ENCODE results near the gene CDCP2.
"Not testable (repeated sequence)": the region's sequence is repeated elsewhere in the genome, so short reads cannot be mapped to it uniquely, and the experiment has no call there.

Gene CDCP2

DNA sequence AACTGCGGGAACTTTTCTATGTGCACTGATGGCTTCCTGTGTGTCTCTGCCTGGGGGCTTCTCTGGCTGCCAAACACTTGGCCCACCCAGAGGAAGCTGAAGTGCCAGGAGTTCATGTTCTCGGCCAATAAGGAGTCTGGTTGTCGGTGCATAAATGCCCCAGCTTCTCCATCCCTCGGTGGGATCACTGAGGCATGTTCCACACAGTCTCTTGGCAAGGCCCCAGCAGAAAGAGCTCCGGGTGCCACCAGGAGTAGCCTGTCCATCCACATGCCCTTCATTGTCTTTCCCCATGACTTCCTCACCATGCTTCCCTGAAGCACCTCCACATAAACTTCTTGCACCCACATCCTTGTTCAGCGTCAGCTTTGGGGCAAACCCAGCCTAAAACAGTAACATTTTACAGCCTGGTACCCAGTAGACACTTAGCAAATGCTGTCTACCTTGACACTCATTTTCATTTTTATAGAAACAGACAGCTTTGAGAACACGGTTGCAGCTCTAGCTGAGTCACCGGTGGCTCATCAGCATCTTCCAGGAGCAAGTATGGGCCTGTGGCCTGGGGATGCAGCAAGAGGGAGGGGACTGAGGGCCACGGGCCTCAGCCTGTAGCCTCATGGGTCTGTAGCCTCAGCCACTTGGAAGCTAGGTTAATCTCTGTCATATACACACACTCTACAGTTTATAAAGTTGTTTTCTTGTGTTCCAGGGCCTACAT is 14.8 kb upstream of the CDCP2 start:
- DNase-seq: no peak

DNA sequence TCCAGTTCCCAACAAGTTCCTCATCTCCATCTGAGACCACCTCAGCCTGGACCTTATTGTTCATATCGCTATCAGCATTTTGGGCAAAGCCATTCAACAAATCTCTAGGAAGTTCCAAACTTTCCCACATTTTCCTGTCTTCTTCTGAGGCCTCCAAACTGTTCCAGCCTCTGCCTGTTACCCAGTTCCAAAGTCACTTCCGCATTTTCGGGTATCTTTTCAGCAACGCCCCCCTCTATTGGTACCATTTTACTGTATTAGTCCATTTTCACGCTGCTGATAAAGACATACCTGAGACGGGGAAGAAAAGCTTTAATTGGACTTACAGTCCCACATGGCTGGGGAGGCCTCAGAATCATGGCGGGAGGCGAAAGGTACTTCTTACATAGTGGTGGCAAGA is 13.6 kb upstream of the CDCP2 start:
- not testable (repeated sequence) for DNase-seq

DNA sequence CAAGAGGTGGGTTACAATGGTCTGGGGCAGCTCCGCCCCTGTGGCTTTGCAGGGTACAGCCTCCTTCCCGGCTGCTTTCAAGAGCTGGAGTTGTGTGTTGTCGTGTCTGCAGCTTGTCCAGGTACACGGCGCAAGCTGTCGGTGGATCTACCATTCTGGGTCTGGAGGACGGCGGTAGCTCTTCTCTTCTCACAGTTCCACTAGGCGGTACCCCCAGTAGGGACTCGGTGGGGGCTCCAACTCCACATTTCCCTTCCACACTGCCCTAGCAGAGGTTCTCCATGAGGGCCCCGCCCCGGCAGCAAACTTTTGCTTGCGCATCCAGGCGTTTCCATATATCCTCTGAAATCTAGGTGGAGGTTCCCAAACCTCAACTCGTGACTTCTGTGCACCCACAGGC is 12.3 kb upstream of the CDCP2 start:
- no peak for DNase-seq

DNA sequence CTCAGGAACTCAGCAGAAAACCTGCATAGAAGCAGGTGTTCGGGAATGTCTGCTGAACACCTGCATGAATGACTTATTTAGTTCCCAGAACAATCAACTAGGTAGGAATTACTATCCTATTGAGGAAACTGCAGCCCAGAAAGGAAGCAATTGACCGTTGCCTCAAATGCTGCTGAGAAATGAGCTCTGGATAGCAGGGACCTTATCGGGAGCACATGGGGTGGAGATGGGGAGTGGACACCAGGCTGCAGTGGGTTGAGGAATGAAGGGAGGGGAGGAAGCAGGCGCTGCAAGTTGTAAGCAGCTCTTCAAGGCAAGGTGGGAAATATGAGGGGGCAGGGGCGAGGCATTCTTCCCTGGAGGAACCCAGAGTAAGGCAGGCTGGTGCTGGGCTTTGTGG is 10.8 kb upstream of the CDCP2 start:
- no peak for DNase-seq

DNA sequence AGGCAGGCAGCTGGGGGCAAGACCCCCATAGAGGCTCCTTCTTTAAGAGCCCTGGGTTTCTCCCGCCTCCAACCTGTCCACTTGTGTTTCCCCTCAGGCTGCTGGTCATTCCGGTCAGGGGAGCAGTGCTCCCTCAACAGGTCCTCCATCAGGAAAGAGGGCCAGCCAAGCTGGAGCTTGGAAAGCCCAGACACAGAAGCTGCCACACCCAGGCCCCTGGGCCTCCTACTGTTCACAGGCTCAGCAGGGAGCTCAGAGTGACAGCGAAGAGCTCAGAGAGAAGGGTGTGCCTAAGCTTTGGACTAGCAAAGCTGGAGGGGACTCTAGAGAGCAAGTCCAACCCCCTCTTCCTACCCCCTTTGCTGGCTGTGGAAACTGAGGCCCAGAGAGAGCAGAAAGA is 10.3 kb upstream of the CDCP2 start:
- DNase-seq: no peak

DNA sequence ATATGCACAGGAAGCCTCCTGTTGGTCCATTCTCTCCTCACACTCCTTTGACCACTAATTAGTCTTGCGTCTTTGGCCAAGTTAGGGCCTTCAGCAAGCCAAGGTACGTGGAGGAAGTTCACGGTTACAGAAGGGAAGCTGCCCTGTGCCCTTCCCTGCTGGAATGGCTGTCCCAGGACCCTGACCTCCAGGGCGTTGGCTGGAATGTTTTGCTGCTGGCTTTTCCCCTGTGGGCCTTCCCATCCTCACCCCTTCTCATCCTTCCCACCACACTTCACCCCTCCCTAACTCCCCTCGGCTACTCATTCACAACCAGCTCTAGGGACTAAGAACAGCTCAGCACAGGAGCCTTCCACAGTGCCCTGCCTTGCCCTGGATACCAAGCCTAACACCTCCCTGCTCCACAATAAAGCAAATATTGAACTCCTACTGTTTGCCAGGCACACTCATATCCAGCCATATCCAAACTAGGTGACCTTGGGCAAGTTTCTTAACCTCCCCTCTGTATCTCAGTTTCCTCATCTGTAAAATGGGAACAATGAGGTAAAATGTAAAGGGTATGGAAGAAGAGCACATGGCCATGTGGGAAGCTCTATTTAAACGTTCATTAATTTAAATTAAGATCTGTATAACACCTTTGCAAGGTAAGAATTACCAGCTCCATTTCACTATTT is 8.8 kb upstream of the CDCP2 start:
- no peak for DNase-seq

DNA sequence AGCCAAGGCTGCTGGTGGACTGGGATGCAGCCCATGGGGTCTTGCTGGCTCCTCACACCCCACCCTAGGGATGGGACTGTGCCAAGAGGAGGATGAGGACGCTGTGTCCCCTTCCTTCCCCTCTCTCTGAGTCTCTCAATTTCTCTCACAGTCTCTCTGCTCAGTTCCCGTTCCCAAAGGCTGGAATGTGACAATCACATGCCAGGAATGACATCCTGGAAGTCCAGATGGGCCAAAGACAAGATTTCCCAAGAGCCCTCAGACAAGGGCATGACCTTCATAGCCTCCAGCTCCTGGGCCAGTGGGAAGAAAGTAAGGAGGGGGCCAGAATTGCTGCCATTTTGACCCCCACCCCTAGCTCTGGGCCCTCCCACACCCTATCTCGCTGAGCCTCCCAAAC is 7.6 kb upstream of the CDCP2 start:
- DNase-seq: no peak

DNA sequence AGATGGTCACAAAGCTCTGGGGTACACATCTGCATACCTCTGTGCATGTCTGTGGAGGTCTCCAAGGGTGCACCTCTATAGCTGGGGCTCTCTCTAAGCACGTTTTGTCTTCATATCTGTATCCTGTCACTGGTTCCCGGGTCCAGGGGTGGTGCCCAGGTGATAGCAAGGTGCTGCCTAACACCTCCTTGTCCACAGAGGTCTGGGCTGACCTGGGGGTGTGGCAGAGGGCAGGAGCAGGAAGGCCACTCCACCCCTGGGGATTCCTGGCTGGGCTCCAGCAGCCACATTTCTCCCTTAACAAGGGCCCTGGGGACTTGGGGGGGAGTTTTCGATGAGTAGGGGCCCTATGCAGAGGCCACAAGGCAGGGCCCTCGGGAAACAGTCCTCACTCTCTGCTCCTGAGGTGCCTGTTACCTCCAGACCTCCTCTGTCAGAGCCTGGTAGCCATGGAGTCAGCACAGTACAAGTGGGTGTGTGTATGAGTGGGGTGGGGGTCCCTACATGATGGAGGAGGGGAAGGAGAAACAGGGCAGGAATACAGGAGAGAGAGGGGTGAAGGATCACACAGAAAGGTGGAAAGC is 7.0 kb upstream of the CDCP2 start:
- DNase-seq: no peak

DNA sequence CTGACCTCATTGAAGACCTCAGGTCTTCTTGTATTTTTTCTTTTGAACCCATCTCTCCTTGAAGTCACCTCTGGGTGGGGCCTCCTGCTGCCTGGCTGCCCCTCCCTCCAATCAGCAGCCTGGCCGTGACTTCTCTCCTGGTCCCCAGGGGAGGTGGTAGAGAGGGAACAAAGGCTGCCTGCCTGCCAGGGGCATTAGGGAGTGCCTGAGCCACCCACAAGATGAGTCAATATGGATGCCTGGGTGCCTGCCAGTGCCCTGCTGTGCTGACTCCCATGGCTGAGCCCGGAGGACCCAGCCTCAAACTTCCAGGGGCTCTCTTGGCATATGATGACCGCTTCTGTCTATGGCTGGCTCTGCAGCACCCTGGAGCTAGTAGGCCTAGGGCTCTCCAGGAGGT is 5.3 kb upstream of the CDCP2 start:
- no peak for DNase-seq

DNA sequence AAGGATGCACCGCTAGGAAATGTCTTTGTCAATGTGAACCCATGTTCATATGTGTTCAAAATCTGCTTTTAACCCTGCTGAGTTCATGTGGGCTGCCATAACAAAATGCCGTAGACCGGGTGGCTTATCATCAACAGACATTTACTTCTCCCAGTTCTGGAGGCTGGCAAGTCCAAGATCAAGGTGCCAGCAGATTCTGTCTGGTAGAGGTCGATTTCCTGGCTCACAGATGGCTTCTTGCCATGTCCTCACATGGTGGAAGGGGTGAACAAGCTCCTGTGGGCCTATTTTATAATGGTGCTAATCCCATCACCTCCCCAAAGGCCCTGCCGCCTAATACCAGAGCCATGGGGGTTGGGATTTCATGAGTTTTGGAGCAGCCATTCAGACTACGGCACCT is 4.6 kb upstream of the CDCP2 start:
- DNase-seq: no peak

DNA sequence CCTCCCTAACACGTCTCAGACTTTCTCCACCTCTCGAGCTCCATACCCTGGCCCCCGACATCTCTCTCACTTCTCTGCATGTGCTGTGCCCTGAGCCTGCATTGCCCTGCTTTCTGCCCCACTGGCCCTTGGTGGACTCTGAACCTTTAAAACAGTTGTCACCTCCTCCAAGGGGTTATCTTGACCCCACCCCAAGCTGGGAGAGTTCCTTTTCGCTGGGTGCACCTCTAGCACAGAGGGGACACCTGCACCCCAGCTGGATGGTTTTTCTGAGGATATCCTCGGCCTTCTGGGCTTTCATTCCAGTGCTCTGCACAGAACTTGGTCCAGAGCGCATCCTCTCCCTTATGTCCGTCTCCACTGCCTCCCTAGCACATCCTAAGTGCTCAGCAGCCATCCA is 4.2 kb upstream of the CDCP2 start:
- no peak for DNase-seq

DNA sequence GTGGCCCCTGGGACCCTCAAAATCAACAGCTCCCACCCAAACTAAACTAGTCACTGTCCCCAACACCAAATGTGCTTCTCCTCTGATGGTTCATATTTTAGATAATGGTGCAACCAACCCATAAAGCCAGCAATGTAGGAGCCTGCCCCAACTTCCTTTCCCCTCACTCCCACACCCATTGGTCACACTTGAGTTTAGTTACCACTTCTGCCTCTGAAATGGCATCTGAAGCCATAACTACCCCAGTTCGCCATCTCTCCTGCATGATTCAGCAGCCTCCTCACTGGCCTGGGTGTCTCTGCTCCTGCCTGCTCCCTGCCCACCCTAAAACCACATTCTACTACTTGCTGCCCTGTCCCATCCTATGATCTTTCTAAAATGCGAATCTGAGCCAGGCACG is 3.4 kb upstream of the CDCP2 start:
- no peak for DNase-seq

DNA sequence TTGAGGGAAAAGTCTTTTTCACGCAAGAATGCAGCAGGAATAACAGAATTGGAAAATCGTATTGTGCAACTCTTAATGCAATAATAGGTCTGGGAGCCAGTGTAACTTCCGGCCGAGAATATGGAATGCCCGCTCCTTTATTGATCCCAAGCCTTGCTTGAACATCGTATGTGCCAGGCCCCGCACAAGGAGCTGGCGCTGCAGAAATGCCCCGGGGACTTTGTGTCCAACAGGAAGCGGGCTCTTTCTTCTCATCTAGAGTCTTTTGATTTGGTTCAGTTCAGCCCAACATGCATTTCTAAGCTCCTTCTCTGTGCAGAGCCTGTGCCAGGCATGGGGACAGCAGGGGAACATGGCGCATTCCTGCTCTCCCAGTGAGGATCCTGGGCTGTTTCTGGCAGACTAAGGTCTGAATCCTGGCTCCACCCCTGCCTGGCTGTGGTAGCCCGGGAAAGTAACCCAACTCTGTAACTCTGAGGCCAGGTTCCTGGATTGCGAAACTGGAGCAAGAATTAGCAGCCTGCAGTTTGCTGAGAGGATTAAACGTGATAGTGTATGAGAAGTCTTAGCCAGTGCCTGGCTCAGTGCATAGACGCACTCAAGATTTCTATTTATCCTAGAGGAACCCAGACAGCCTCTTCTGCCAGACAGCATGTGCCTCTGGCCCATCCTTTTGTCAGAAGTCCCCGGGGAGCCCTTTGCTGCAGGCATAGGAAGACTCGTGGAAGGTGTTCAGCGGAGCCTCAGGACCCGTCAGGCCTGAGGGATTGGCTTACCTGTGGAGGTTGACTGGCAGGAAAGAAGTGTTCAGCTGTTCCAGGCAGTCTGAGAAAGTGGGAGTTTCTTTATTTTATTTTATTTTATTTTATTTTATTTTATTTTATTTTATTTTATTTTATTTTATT is 987 bp upstream of the CDCP2 start:
- peak; percentile 44 for DNase-seq

DNA sequence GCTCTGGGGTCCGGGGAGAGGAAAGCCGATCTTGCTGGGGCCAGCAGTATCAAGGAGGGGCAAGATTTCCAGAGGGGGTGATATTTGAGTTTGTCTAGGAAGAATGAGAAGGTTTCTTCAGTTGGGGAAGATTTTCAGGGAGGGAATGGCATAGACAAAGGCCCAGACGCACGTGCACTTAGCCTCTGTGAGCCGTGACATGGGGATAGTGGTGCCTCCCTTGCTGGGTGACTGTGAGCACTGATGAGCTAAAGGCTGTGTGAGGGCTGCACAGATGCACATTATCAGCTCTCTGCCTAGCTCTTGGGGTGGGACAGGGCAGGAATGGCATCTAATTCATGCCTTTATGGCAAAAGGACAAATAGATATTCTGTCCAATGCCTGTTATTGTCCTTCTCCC is 1.8 kb downstream of the CDCP2 start:
- DNase-seq: no peak

DNA sequence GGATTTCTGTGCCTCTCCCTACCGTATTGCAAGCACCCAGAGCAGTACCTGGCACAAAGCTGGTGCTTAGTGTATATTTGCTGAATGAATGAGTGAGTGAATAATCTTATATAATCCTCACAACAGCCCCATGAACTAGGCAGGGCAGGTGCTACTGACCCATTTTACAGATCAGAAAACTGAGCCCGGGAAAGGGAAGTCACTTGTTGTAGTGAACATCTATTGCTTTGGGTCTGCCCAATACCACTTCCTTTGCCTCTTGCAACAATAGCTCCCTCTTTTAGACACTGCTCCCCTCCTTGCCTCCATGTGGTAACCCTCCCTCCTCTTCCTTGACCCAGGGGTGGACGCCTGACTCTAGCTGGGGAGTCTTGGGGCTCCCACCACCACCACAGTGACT is 3.1 kb downstream of the CDCP2 start:
- no peak for DNase-seq

DNA sequence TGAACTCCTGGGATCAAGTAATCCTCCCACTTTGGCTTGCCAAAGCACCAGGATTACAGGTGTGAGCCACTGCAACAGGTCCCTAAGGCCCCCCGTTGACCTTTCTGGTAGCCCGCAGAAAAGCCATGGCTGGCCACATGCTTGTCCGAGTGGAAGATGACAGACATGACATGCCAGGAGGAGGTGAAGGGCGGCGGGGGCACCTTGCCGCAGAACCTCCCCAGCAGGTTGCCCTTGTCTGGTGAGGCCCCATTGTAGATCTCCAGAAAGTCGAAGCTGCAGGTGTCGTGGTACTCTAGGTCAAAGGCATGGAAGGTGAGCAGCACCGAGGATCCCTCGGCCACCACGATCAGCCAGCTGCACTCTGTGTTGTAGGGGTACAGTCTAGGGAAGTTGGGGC is 8.4 kb downstream of the CDCP2 start:
- DNase-seq: no peak

DNA sequence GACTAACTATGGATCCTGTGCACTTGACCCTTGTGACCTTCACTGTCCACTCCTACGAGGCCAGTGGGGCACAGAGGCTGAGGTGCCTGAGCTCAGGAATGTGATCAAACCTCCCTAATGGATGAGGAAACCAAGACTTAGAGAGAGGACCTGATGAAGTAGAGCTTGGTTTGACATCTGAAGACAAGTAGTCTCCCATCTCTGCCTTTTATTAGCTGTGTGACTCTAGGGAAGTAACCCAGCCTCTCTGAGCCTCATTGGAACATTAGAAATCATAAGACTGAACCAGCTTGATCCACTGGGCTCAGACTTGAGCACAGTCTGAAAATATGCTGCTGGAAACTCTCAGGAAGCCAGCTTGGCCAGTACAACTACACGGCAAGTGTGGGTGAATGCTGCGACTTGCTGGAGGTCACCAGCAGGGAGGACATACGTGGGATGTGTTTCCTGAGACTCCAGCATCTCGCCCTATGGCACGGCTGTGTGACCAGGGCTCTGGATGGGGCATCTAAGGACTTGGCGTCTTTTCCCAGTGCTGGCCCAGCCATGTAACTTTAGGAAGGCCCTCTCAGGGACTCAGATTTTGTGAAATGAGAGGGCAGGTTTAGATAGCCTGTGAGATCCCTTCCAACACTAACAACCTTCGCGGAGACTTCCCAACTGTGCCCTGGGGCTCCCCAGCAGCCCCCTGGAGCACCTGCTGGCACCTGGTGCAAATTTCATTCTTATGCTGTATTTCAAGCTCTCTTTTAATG is 10.5 kb downstream of the CDCP2 start:
- DNase-seq: no peak

DNA sequence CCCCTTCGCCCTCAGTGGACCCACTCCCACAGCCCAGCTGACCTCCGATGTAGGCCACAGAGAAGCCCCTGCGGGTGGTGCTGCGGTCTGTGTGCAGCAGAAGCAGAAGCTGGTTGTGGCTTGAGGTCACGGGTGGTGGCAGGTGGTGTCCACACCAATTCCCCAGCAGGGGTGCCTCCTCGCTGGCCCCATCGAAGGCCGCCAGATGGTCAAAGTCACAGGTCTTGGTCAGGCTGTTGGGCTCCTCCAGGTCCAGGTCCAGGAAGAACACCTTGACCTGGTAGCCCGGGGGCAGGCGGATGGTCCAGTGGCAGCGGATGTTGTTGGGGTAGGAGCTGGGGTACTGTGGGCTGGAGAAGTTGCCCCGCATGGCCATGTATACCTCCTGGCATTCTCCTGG is 13.1 kb downstream of the CDCP2 start:
- no peak for DNase-seq

DNA sequence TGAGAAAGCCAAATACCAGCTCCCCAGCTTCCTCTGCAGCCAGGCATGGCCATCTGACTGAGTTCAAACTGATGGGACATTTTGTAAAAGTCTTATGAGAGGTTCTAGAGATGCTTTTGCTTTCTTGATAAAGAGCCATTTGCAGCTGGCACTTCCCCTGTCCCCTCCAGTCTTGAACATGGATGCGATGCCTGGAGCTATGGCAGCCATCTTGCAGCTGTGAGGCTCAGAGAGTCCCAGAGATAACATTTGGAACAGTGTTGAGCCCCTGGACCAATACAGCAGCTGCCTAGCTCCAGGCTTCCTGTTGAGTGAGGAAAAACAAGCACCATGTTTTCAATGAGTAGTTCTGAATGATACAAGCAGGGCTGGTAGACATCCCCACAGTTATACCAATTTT is 13.8 kb downstream of the CDCP2 start:
- no peak for DNase-seq

DNA sequence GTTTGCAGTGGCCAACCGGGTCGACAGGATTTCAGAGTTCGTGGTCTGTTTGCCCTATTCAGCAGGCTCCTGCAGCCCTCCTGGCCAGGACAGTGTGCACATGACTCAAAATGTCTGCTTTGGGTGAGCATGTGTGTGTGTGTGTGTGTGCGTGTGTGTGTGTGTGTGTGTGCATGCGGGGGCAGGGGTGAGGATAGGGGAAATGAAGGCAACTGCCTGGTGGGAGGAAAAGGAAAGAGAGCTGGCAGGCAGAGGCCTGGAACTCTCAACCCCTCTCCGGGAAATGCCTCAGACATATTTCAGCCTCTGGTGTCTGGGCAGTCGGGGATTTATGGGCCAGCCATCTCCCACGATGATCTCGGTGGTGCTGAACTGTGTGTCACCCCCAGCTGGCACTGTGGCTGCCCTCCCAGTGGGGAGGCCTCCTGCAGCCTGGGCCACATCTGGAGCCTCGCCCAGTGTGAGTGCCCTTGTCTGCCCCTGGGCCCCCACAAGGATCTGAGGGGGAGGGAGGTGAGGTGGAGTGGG is 15.2 kb downstream of the CDCP2 start:
- DNase-seq: peak; percentile 36

DNA sequence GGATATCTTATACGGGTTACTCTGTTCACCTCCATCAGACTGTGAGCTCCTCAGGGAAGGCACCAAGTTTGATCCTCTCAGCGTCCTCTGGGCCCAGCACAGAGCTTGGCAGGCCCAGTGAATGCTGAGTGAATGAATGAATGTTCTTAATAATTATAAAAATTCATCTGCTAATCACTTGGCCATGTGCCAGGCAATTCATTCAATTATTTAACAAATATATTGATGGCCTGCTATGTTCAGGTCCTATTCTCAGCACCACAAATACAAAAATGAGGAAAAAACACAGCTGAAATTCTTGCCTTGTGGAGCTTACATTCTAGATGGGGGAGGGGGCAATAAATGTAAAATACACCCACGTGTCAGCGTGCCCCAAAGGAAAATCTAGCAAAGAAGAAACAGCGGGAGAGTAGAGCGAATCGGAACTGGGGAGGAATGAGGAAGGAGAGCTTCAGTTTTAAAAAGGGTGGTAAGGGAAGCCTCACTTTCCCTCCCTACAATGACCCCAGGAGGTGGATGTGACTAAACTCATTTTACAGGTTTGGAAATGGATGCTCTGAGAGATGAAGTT is 15.8 kb downstream of the CDCP2 start:
- DNase-seq: no peak

DNA sequence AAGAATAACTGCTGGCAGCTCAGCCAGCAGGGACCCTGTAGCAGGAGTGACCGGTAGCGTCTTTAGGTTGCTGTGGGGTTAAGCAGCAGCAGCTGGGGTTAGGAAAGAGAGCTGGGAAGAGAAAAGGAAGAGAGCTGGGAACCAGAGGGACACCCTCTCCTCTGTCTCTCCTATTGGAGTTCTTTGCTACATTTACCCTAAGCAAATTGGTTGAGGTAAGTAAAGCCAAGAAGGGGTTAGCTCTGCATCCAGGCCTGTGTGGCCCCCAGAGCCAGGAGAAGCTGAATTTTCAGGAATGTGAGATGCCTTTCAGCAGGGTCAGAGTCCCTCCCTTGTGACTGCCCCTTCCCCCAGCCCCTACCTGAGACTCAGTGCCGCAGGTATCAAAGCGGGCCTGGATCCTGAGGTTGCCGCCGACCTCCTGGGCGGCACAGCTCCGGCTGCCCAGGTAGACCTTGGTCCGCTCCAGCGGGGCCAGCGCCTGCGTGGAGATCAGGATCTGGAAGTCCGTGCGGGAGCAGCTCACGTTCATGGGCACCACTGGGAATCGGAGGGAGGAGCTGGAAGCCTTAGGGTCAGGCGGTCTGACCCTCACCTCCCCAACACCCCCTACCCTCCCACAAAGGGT is 16.4 kb downstream of the CDCP2 start:
- no peak for DNase-seq
